ENCODE measurements around the gene E2F4.

- TF ChIP-seq CTCF (optimal IDR thresholded peaks at IDR 0.05 in 1 of 3, IDR thresholded peaks at IDR 0.05 in 1 of 3, conservative IDR thresholded peaks at IDR 0.05 in 1 of 3; ENCODE audit: extremely low read depth in 1 of 3, insufficient read depth in 2 of 3, low read length in 3 of 3): no peak
- no peak for TF ChIP-seq EZH2 (IDR thresholded peaks at IDR 0.05; ENCODE audit: low read length)
Observed at GRCh38 chr16:67170949-67171649, 20.9 kb upstream of the E2F4 start.
